OCI-LY1 (cell line): Measurements from ENCODE around the gene STAT5B.

ENCODE experiments used
- H2AFZ ChIP-seq: fragments of 200-600 bp; sonication (generic), shearing (Covaris generic); 2 replicates; pipeline ENCODE4 v1.6.0; 2014; ENCODE audit warnings: antibody characterized with exemption, mild to moderate bottlenecking, low read length
- H3F3A ChIP-seq: fragments of 200-600 bp; sonication (generic), shearing (Covaris generic); 2 replicates; pipeline ENCODE4 v1.6.0; 2014; ENCODE audit warnings: mild to moderate bottlenecking, antibody characterized with exemption, low read length, moderate library complexity; ENCODE audit not compliant: insufficient read depth
- H3K27ac ChIP-seq: fragments of 200-600 bp; sonication (generic); 2 replicates; pipeline ENCODE4 v1.5.1; 2014; ENCODE audit warnings: low read length, mixed run types, mild to moderate bottlenecking, low read depth; ENCODE audit not compliant: poor library complexity, severe bottlenecking
- H3K27me3 ChIP-seq: fragments of 200-600 bp; sonication (generic); 2 replicates; pipeline ENCODE4 v1.6.0; 2014; ENCODE audit warnings: antibody characterized with exemption, mild to moderate bottlenecking, low read length, moderate library complexity; ENCODE audit not compliant: insufficient read depth
- H3K36me3 ChIP-seq: fragments of 200-600 bp; sonication (generic); 2 replicates; pipeline ENCODE4 v1.6.1; 2014; ENCODE audit warnings: mild to moderate bottlenecking, antibody characterized with exemption, low read length, moderate library complexity, mixed read lengths; ENCODE audit not compliant: insufficient read depth
- H3K4me1 ChIP-seq: fragments of 200-600 bp; sonication (generic); 2 replicates; pipeline ENCODE4 v1.5.1; 2014; ENCODE audit warnings: mild to moderate bottlenecking, low read length, moderate library complexity; ENCODE audit not compliant: insufficient read depth, severe bottlenecking
- H3K4me2 ChIP-seq: fragments of 200-600 bp; sonication (generic), shearing (Covaris generic); 2 replicates; pipeline ENCODE4 v1.6.1; 2014; ENCODE audit warnings: low read length
- H3K4me3 ChIP-seq: fragments of 200-600 bp; sonication (generic); 2 replicates; pipeline ENCODE4 v1.5.1; 2014; ENCODE audit warnings: low read length, low read depth, mild to moderate bottlenecking, mixed read lengths; ENCODE audit not compliant: poor library complexity, severe bottlenecking
- H3K79me2 ChIP-seq: fragments of 200-600 bp; shearing (Covaris generic); 2 replicates; pipeline ENCODE4 v1.6.1; 2016; ENCODE audit warnings: mixed run types, low read length, mixed read lengths; ENCODE audit not compliant: insufficient read depth
- H3K9ac ChIP-seq: fragments of 200-600 bp; sonication (generic), shearing (Covaris generic); 2 replicates; pipeline ENCODE4 v1.6.1; 2014; ENCODE audit warnings: mild to moderate bottlenecking, low read length, mixed read lengths
- H3K9me2 ChIP-seq: fragments of 200-600 bp; sonication (generic), shearing (Covaris generic); 2 replicates; pipeline ENCODE4 v1.6.1; 2014; ENCODE audit warnings: low read depth, mild to moderate bottlenecking, low read length, mixed read lengths
- H3K9me3 ChIP-seq: fragments of 200-600 bp; shearing (Covaris generic); 2 replicates; pipeline ENCODE4 v1.6.1; 2014; ENCODE audit warnings: low read length, mixed read lengths
- H4K20me1 ChIP-seq: fragments of 200-600 bp; sonication (generic), shearing (Covaris generic); 2 replicates; pipeline ENCODE4 v1.6.0; 2016; ENCODE audit warnings: mild to moderate bottlenecking, low read length; ENCODE audit not compliant: insufficient read depth
- EZH2 ChIP-seq: fragments of 200-600 bp; sonication (generic), shearing (Covaris generic); IDR thresholded peaks from 2 replicates; pipeline ENCODE4 v1.8.0; 2017; ENCODE audit warnings: borderline replicate concordance, mixed run types, mild to moderate bottlenecking, antibody characterized with exemption, low read length, moderate library complexity, mixed read lengths
- TF ChIP-seq, protein P1 (sequence below): fragments of 200-600 bp; sonication (generic), shearing (Covaris generic); IDR thresholded peaks from 2 replicates; pipeline ENCODE4 v1.5.1; 2017; ENCODE audit warnings: mild to moderate bottlenecking, antibody characterized with exemption, low read length, moderate library complexity, mixed read lengths

STAT5B gene

DNA sequence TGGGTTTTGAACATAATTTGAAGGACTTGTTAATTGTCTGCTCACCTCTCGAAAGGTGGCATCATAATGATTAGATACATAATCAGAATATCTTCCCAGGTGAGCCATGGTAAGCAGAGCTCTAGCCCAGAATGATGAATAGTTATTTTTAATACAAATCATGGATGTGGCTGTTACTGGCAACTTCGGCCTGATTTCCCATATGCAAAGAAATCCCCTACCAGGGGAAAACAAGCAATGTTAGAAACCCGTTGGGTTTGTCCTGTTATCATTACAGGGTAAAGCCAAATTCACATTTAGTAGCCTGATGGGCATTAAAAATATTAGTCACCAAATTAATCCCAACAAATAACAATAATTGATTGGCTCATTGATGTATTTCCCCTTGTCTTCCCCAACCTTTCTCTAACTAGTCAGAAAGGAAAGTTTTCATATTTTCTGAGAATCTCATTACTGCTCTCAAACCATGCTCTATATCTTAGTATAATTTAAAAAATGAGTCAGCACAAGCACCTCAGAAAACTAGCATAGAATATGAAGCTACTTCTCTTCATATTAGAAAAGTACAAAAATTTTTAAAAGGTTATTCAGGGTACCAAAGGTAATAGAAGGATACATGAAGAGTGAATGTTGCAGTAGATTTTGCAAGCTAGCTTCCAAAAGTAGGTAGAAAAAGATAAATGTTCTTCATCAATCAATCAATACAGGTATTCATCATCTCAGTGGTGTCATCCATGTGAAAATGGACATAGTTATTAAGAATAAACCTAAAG lies 5.0 kb downstream of the STAT5B start:
- TF ChIP-seq, protein P1, sequence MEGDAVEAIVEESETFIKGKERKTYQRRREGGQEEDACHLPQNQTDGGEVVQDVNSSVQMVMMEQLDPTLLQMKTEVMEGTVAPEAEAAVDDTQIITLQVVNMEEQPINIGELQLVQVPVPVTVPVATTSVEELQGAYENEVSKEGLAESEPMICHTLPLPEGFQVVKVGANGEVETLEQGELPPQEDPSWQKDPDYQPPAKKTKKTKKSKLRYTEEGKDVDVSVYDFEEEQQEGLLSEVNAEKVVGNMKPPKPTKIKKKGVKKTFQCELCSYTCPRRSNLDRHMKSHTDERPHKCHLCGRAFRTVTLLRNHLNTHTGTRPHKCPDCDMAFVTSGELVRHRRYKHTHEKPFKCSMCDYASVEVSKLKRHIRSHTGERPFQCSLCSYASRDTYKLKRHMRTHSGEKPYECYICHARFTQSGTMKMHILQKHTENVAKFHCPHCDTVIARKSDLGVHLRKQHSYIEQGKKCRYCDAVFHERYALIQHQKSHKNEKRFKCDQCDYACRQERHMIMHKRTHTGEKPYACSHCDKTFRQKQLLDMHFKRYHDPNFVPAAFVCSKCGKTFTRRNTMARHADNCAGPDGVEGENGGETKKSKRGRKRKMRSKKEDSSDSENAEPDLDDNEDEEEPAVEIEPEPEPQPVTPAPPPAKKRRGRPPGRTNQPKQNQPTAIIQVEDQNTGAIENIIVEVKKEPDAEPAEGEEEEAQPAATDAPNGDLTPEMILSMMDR = no peak
- TF ChIP-seq EZH2 = no peak
- Histone ChIP-seq H2AFZ (no peak overlapping the region), H3K27me3 (peaks cover 4% of the 10 kb centered on the region; the same call in 1 of the 2 replicates), H4K20me1 (no peaks in the 10 kb centered on the region), H3K36me3 (no peaks in the 10 kb centered on the region), H3K9me2 (no peaks in the 10 kb centered on the region), H3K4me2 (no peak overlapping the region), H3K4me3 (no peak overlapping the region), H3K27ac (no peak overlapping the region), H3K4me1 (peaks cover 11% of the 10 kb centered on the region), H3K9me3 (no peaks in the 10 kb centered on the region), H3K9ac (no peak overlapping the region), H3K79me2 (no peaks in the 10 kb centered on the region), H3F3A (no peaks in the 10 kb centered on the region)

DNA sequence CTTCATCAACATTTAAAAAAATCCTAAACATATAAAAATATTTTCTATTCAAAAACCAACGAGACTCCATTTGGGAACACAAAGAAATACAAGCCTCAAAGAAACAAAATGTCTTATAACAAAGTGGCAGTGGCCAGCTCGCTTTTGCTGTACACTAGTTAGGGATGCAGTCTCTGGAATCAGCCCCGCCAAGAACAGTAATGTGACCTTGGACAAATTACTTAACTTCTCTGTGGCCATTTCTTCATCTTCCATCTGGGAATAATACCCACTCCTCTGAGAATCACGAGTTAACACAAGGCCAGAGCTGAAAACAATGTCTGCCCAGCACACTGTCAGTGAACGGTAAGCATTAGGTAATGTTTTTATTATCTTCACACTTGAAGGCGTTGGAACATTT lies 5.6 kb downstream of the STAT5B start:
- Histone ChIP-seq H3K9me3 (no peaks in the 10 kb centered on the region), H3K27me3 (peaks cover 4% of the 10 kb centered on the region; the same call in 1 of the 2 replicates), H3K36me3 (no peaks in the 10 kb centered on the region), H4K20me1 (no peaks in the 10 kb centered on the region), H2AFZ (no peak overlapping the region), H3F3A (no peaks in the 10 kb centered on the region), H3K79me2 (no peaks in the 10 kb centered on the region), H3K4me2 (no peak overlapping the region), H3K9ac (no peak overlapping the region), H3K4me3 (no peak overlapping the region), H3K27ac (no peak overlapping the region), H3K9me2 (no peaks in the 10 kb centered on the region), H3K4me1 (peaks cover 10% of the 10 kb centered on the region)
- TF ChIP-seq, protein P1 = no peak
- TF ChIP-seq EZH2 = no peak

DNA sequence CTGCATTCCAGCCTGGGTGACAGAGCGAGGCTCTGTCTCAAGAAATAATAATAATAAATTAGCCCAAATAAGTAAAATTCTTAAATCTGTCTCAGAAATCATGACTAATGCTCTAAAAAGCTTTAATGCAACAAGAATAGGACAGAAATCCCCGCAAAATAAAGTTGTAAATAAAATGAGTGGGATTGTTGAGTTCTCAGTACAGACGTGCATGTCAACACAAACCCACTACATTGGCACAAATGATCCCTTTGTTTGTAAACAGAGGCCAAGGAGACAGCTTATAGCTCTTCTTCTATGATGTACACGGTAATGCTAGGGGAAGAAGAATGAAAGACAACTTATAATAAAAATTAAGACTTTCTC lies 6.0 kb downstream of the STAT5B start:
- no peaks in the 10 kb centered on the region for H3K9me2 ChIP-seq
- peaks cover 5% of the 10 kb centered on the region for H3K4me1 ChIP-seq
- no peak overlapping the region for H3K4me3 ChIP-seq
- no peak overlapping the region for H3K27ac ChIP-seq
- H3K27me3 ChIP-seq = peaks cover 4% of the 10 kb centered on the region; the same call in 1 of the 2 replicates
- no peaks in the 10 kb centered on the region for H3K36me3 ChIP-seq
- no peak overlapping the region for H3K9ac ChIP-seq
- H2AFZ ChIP-seq = no peak overlapping the region
- no peaks in the 10 kb centered on the region for H3F3A ChIP-seq
- H4K20me1 ChIP-seq = no peaks in the 10 kb centered on the region
- H3K9me3 ChIP-seq = no peaks in the 10 kb centered on the region
- no peaks in the 10 kb centered on the region for H3K79me2 ChIP-seq
- no peak for TF ChIP-seq EZH2
- TF ChIP-seq, protein P1 = no peak
- H3K4me2 ChIP-seq = no peak overlapping the region
